Gastrocnemius medialis (tissue), 4 donors: ENCODE measurements around the gene SLC2A3.
"Not testable (repeated sequence)": the region's sequence is repeated elsewhere in the genome, so short reads cannot be mapped to it uniquely, and the experiment has no call there.

Experiments used
- POLR2A ChIP-seq, 2 donors: fragments of 450-650 bp; IDR thresholded peaks; one replicate each; pipeline ENCODE4 v1.6.1; 2017; ENCODE audit warnings: antibody characterized with exemption in 2 of 2, mild to moderate bottlenecking in 2 of 2, moderate library complexity in 2 of 2
- TF ChIP-seq, protein P1 (sequence below), 5 experiments: fragments of 450-650 bp in 3 of 5; fragments of 200-600 bp in 2 of 5; sonication (generic) in 2 of 5; IDR thresholded peaks in 4 of 5; conservative IDR thresholded peaks in 1 of 5; 1 replicate in 4 of 5; 2 replicates in 1 of 5; pipeline ENCODE4 v1.5.1; 2016 to 2019; ENCODE audit warnings: antibody characterized with exemption in 5 of 5, mild to moderate bottlenecking in 3 of 5, moderate library complexity in 3 of 5

DNA sequence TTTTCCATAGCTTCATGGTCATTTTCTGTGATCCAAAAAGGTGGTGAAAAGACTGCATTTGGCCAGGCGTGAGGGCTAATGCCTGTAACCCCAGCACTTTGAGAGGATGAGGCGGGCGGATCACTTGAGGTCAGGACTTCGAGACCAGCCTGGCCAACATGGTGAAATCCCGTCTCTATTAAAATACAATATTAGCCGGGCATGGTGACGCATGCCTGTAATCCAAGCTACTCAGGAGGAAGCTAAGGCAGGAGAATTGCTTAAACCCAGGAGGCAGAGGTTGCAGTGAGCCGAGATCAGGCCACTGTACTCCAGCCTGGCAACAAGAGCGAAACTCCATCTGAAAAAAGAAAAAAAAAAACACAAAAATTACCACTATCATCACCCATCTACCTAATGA, 28.7 kb upstream of the SLC2A3 start:
- TF ChIP-seq, protein P1, sequence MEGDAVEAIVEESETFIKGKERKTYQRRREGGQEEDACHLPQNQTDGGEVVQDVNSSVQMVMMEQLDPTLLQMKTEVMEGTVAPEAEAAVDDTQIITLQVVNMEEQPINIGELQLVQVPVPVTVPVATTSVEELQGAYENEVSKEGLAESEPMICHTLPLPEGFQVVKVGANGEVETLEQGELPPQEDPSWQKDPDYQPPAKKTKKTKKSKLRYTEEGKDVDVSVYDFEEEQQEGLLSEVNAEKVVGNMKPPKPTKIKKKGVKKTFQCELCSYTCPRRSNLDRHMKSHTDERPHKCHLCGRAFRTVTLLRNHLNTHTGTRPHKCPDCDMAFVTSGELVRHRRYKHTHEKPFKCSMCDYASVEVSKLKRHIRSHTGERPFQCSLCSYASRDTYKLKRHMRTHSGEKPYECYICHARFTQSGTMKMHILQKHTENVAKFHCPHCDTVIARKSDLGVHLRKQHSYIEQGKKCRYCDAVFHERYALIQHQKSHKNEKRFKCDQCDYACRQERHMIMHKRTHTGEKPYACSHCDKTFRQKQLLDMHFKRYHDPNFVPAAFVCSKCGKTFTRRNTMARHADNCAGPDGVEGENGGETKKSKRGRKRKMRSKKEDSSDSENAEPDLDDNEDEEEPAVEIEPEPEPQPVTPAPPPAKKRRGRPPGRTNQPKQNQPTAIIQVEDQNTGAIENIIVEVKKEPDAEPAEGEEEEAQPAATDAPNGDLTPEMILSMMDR (IDR thresholded peaks at IDR 0.05 in 4 of 5, conservative IDR thresholded peaks at IDR 0.05 in 1 of 5) = not testable (repeated sequence)
- not testable (repeated sequence) for TF ChIP-seq POLR2A (IDR thresholded peaks at IDR 0.05)
